Fibroblast of lung (primary cell): ENCODE results near the gene CLDN12. TPM values are rescaled to one million over a fixed set of nuclear protein-coding genes. Genes with fewer than 3 reads are reported as not detected.

Experiments used
- DNase-seq, 2 donors: peaks; one replicate each; pipeline versions ENCODE4 v3.0.0 to v3.0.0-alpha.2; 2010; ENCODE audit warnings: low read depth in 2 of 2
- H2AFZ ChIP-seq: 2 replicates; pipeline ENCODE4 v1.5.1; 2012; ENCODE audit warnings: low read length, control low read depth, inconsistent platforms
- H3K27ac ChIP-seq: 2 replicates; pipeline ENCODE4 v1.5.1; 2011; ENCODE audit warnings: low read length, control low read depth; ENCODE audit not compliant: insufficient read depth
- H3K27me3 ChIP-seq: 2 replicates; pipeline ENCODE4 v1.5.1; 2011; ENCODE audit warnings: mild to moderate bottlenecking, low read length; ENCODE audit not compliant: control insufficient read depth, insufficient read depth
- H3K36me3 ChIP-seq: 2 replicates; pipeline ENCODE4 v1.5.1; 2011; ENCODE audit warnings: low read length; ENCODE audit not compliant: control insufficient read depth, insufficient read depth
- H3K4me1 ChIP-seq: 2 replicates; pipeline ENCODE4 v1.5.1; 2011; ENCODE audit warnings: low read length; ENCODE audit not compliant: control insufficient read depth, insufficient read depth; ENCODE audit errors: extremely low read depth
- H3K4me2 ChIP-seq: 2 replicates; pipeline ENCODE4 v1.5.1; 2011; ENCODE audit warnings: low read length, control low read depth; ENCODE audit not compliant: insufficient read depth; ENCODE audit errors: extremely low read depth
- H3K4me3 ChIP-seq, 4 experiments: fragments of 200-600 bp in 1 of 4; sonication (generic) in 1 of 4; replicated peaks in 1 of 4; 2 replicates each; pipeline ENCODE4 v1.5.1; 2011 to 2016; ENCODE audit warnings: low read length in 4 of 4, low read depth in 3 of 4, mild to moderate bottlenecking in 3 of 4, control low read depth in 2 of 4, inconsistent platforms in 1 of 4, mixed read lengths in 1 of 4; ENCODE audit not compliant: insufficient read depth in 1 of 4; ENCODE audit errors: control extremely low read depth in 1 of 4
- H3K79me2 ChIP-seq: 2 replicates; pipeline ENCODE4 v1.5.1; 2012; ENCODE audit warnings: mild to moderate bottlenecking, low read length, inconsistent platforms; ENCODE audit not compliant: control insufficient read depth, insufficient read depth
- H3K9ac ChIP-seq: 2 replicates; pipeline ENCODE4 v1.5.1; 2011; ENCODE audit warnings: mild to moderate bottlenecking, low read length, control low read depth; ENCODE audit not compliant: insufficient read depth
- H3K9me3 ChIP-seq: 2 replicates; pipeline ENCODE4 v1.5.1; 2012; ENCODE audit warnings: low read depth, low read length; ENCODE audit not compliant: control insufficient read depth, insufficient read depth
- H4K20me1 ChIP-seq: 2 replicates; pipeline ENCODE4 v1.5.1; 2011; ENCODE audit warnings: low read length; ENCODE audit not compliant: control insufficient read depth, insufficient read depth; ENCODE audit errors: extremely low read depth
- EZH2 ChIP-seq: IDR thresholded peaks from 2 replicates; pipeline ENCODE4 v1.5.1; 2012; ENCODE audit warnings: low read length, control low read depth, mild to moderate bottlenecking; ENCODE audit errors: missing control alignments
- polyA plus RNA-seq, 2 donors: library from polyadenylated mRNA; depleted of rRNA in 1 of 2; stranded (reverse) in 1 of 2; unstranded in 1 of 2; fragments of >200 nt; gene quantifications; 2 replicates each; pipeline ENCODE4 v1.2.1, GENCODE V29; 2011 to 2012; ENCODE audit warnings: missing spikeins in 1 of 2
- total RNA-seq: library from RNA; depleted of rRNA; stranded (reverse); fragments of >200 nt; gene quantifications from 2 replicates; pipeline ENCODE4 v1.2.1, GENCODE V29; 2014
- TF ChIP-seq, protein P1 (sequence below), 2 donors: IDR thresholded peaks in 1 of 2; conservative IDR thresholded peaks in 1 of 2; 1 replicate in 1 of 2; 2 replicates in 1 of 2; pipeline ENCODE4 v1.5.1; 2011 to 2012; ENCODE audit warnings: low read length in 2 of 2, control low read depth in 1 of 2, inconsistent platforms in 1 of 2, low read depth in 1 of 2, mild to moderate bottlenecking in 1 of 2

The CLDN12 gene
- total and polyA plus RNA-seq, 2 donors (not counting 1 experiment from before 2014, with no cell fraction given): 41.8 to 44.8 TPM

DNA sequence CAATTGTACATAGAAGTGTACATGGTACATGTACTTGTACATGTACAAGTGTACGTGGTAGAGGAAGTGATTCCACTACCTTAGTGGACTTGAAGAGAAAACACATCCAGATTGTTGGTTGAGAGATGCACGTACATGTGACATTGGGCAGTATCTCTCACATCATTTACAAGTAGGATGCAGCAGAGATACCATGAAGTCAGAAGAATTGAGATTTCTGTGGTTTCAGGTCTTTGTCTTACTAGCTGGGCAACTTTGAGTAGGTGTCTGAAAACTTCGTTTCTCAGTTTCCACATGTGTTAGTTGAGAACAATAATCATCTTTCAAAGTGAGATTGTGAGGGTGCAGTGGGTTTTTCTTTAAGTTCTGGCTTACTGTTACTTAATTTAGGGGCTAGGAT is 21.5 kb downstream of the CLDN12 start:
- Histone ChIP-seq H3K4me3 (no peak overlapping the region), H3K4me2 (no peak overlapping the region)
- DNase-seq: no peak

DNA sequence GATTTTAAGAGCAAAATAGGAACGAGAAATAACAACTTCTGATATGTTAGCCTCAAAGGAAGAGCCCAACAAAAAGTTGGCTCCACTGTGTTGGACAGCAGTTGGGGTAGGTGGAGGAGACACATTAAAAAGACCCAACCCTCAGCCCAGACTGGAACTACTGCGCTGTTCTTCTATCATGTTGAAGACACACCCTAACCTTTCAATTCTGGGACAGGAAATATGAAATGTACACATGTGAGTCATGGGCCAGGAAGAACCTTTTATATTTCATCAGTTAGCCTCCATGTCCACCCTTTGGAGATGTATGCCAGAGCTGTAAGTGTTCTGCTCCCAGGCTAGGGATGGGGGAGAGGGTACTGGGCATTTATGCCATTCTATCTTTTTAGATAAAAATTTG is 22.1 kb downstream of the CLDN12 start:
- Histone ChIP-seq H3K9me3 (no peaks in the 10 kb centered on the region), H3K4me1 (no peaks in the 10 kb centered on the region), H3K9ac (no peak overlapping the region), H2AFZ (no peak overlapping the region), H3K79me2 (no peaks in the 10 kb centered on the region), H3K36me3 (no peaks in the 10 kb centered on the region), H3K27ac (no peak overlapping the region), H3K27me3 (no peaks in the 10 kb centered on the region), H4K20me1 (no peaks in the 10 kb centered on the region), H3K4me2 (no peak overlapping the region), H3K4me3 (no peak overlapping the region)
- TF ChIP-seq, protein P1, sequence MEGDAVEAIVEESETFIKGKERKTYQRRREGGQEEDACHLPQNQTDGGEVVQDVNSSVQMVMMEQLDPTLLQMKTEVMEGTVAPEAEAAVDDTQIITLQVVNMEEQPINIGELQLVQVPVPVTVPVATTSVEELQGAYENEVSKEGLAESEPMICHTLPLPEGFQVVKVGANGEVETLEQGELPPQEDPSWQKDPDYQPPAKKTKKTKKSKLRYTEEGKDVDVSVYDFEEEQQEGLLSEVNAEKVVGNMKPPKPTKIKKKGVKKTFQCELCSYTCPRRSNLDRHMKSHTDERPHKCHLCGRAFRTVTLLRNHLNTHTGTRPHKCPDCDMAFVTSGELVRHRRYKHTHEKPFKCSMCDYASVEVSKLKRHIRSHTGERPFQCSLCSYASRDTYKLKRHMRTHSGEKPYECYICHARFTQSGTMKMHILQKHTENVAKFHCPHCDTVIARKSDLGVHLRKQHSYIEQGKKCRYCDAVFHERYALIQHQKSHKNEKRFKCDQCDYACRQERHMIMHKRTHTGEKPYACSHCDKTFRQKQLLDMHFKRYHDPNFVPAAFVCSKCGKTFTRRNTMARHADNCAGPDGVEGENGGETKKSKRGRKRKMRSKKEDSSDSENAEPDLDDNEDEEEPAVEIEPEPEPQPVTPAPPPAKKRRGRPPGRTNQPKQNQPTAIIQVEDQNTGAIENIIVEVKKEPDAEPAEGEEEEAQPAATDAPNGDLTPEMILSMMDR (conservative IDR thresholded peaks at IDR 0.05 in 1 of 2, IDR thresholded peaks at IDR 0.05 in 1 of 2; ENCODE audit: low read depth in 1 of 2, low read length in 2 of 2): no peak
- no peak for TF ChIP-seq EZH2
- no peak for DNase-seq

More for the DNA sequence above, 21.5 kb downstream of the CLDN12 start:
- Histone ChIP-seq H4K20me1 (no peaks in the 10 kb centered on the region), H3K27ac (no peak overlapping the region), H3K9ac (no peak overlapping the region), H3K36me3 (no peaks in the 10 kb centered on the region), H3K79me2 (no peaks in the 10 kb centered on the region), H2AFZ (no peak overlapping the region), H3K27me3 (no peaks in the 10 kb centered on the region), H3K9me3 (no peaks in the 10 kb centered on the region), H3K4me1 (no peaks in the 10 kb centered on the region)
- no peak for TF ChIP-seq EZH2
- TF ChIP-seq, protein P1 (conservative IDR thresholded peaks at IDR 0.05 in 1 of 2, IDR thresholded peaks at IDR 0.05 in 1 of 2; ENCODE audit: low read depth in 1 of 2, low read length in 2 of 2): no peak

DNA sequence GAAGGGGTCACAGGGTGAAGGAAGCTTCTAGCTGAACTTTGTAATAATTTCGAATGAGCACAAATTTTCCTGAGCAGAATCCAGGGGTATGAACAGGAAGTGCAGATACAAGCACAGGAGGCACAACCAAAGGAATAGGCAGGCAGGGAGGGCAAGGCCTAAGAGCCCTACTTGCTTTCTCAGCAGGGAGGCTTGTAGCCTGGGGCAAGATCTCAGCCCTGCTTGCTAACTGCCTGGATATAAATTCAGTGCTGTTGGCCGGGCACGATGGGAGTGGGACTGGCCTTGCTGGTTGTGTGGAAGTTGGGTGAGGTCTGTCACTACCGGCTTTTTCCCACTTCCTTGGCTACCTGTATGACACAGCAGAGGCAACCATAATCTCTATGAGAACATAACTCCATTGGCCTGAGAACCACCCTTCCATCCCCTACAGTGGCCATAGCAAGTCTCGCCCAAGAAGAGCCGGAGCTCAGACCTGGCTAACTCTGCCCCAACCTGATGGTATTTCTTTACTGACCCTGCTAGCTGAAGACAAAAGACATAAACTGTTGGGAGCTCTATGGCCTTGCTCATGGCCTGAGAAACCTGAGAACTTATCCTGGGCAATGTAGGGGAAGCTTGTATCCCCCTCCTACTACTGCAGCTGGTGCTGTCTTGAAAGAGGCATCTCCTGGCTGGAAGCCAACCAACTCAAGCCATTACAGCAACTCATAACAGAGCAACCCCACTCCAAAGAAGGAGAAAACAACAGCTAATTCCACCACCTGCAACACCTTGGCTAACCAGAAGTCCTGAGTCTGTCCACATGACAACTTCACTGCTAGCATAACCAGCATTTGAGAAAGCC is 27.6 kb downstream of the CLDN12 start:
- Histone ChIP-seq H3K27ac (no peak overlapping the region), H3K4me1 (no peaks in the 10 kb centered on the region), H3K4me3 (no peak overlapping the region), H3K79me2 (no peaks in the 10 kb centered on the region), H2AFZ (no peak overlapping the region), H3K9ac (no peak overlapping the region), H3K27me3 (no peaks in the 10 kb centered on the region), H4K20me1 (no peaks in the 10 kb centered on the region), H3K9me3 (no peaks in the 10 kb centered on the region), H3K36me3 (no peaks in the 10 kb centered on the region), H3K4me2 (no peak overlapping the region)
- no peak for TF ChIP-seq EZH2
- TF ChIP-seq, protein P1 (conservative IDR thresholded peaks at IDR 0.05 in 1 of 2, IDR thresholded peaks at IDR 0.05 in 1 of 2; ENCODE audit: low read depth in 1 of 2, low read length in 2 of 2): no peak
- no peak for DNase-seq
